ENCODE measurements around the gene ATP8B3. TPM values are rescaled to one million over a fixed set of nuclear protein-coding genes. Genes with fewer than 3 reads are reported as not detected.

ATP8B3 gene
- total RNA-seq, 1 donor from 2014 or later: 3.0 TPM

DNA sequence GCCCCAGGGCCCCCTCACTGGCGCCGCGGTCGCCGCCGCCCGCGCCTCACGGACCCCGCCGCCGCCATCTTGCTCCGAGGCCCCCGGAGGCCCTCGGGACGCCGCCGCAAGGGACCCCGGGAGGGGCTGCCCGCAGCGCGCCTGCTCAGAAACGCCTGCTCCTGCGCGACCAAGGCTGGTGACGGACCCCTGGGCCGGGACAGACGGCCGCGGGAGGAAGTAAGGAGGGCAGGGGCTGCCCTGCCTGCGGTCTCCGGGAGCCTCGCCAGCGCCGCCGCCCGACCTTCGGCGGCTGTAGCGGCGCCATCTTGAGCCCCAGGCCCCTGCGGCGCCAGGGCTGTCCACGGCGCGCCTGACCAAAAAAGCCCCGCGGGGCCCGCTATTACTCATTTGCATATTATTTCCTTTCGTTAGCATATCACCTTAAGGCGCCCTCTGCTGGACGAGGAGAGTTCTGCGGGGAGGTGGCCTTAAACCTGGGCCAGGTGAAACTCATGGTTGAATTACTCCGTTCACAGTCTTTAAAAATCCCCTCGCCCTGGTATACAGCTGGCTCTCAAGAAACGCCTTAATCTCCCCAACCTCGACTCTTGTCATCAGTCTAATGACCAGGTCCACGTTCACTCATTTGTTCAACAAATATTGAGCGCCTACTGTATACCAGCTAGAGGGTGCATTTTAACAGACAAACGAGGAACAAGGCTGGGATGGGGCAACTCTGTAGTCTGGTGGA, 36.5 kb upstream of the ATP8B3 start, which contains the start of gene REXO1:
Gene REXO1, minus strand, starts transcription at position 85 of the 733 bp plus-strand sequence. CDS start 125 bp downstream, outside the sequence.
- peak; percentile 74 for DNase-seq (ENCODE audit: low read depth)
- peak; percentile 23 for FAIRE-seq
- H3K9me3 ChIP-seq (ENCODE audit: insufficient read depth, low read depth, low read length): no peaks in the 10 kb centered on the region
- H3K79me2 ChIP-seq (ENCODE audit: insufficient read depth, low read length): peaks cover 69% of the 10 kb centered on the region
- peak within 1 kb of the TSS; percentile 96 for H3K4me3 ChIP-seq (ENCODE audit: insufficient read depth, low read depth, low read length)
- no peaks in the 10 kb centered on the region for H3K36me3 ChIP-seq (ENCODE audit: insufficient read depth, low read length)
- H3K9ac ChIP-seq (ENCODE audit: low read length): peak within 1 kb of the TSS; percentile 99
- peaks cover 14% of the 10 kb centered on the region for H3K4me1 ChIP-seq (ENCODE audit: insufficient read depth, low read length)
- TF ChIP-seq CTCF (IDR thresholded peaks at IDR 0.05; ENCODE audit: insufficient read depth, low read depth, low read length) (peak; percentile 92), EZH2 (IDR thresholded peaks at IDR 0.05; ENCODE audit: insufficient read depth, low read length) (no peak)
- H3K4me1 Mint-ChIP-seq (ENCODE audit: low read depth, unreplicated experiment): peaks cover 15% of the 10 kb centered on the region
- no peaks in the 10 kb centered on the region for H3K9me3 Mint-ChIP-seq (ENCODE audit: unreplicated experiment)
- no peaks in the 10 kb centered on the region for H3K36me3 Mint-ChIP-seq (ENCODE audit: low read depth, unreplicated experiment)
- H3K27me3 ChIP-seq (ENCODE audit: insufficient read depth, low read length): no peaks in the 10 kb centered on the region
- peak within 1 kb of the TSS; percentile 99 for H3K27ac Mint-ChIP-seq (ENCODE audit: unreplicated experiment)
- peak within 1 kb of the TSS; percentile 95 for H3K4me3 Mint-ChIP-seq (ENCODE audit: unreplicated experiment)
- H2AFZ ChIP-seq (ENCODE audit: low read depth, low read length): peak within 1 kb of the TSS; percentile 95
- H3K4me2 ChIP-seq (ENCODE audit: low read length): peak within 1 kb of the TSS; percentile 96
- H3K27me3 Mint-ChIP-seq (ENCODE audit: low read depth, unreplicated experiment): no peaks in the 10 kb centered on the region
- peak within 1 kb of the TSS; percentile 100 for H3K27ac ChIP-seq (ENCODE audit: low read depth, low read length)
- H4K20me1 ChIP-seq (ENCODE audit: insufficient read depth, low read length): peaks cover 80% of the 10 kb centered on the region

- peak overlapping the region; percentile 95 for H2AFZ ChIP-seq (ENCODE audit: low read depth, low read length)
- no peaks in the 10 kb centered on the region for H3K36me3 Mint-ChIP-seq (ENCODE audit: low read depth, unreplicated experiment)
- no peaks in the 10 kb centered on the region for H3K36me3 ChIP-seq (ENCODE audit: insufficient read depth, low read length)
- H3K4me3 ChIP-seq (ENCODE audit: insufficient read depth, low read depth, low read length): peak overlapping the region; percentile 96
- H3K4me1 Mint-ChIP-seq (ENCODE audit: low read depth, unreplicated experiment): peaks cover 13% of the 10 kb centered on the region
- TF ChIP-seq EZH2 (IDR thresholded peaks at IDR 0.05; ENCODE audit: insufficient read depth, low read length) (no peak), CTCF (IDR thresholded peaks at IDR 0.05; ENCODE audit: insufficient read depth, low read depth, low read length) (no peak)
- peaks cover 69% of the 10 kb centered on the region for H3K79me2 ChIP-seq (ENCODE audit: insufficient read depth, low read length)
- H3K27ac ChIP-seq (ENCODE audit: low read depth, low read length): peak overlapping the region; percentile 100
- peak overlapping the region; percentile 99 for H3K27ac Mint-ChIP-seq (ENCODE audit: unreplicated experiment)
- peak overlapping the region; percentile 99 for H3K9ac ChIP-seq (ENCODE audit: low read length)
- H3K27me3 Mint-ChIP-seq (ENCODE audit: low read depth, unreplicated experiment): no peaks in the 10 kb centered on the region
- H3K4me1 ChIP-seq (ENCODE audit: insufficient read depth, low read length): peaks cover 14% of the 10 kb centered on the region
- H4K20me1 ChIP-seq (ENCODE audit: insufficient read depth, low read length): peaks cover 79% of the 10 kb centered on the region
- FAIRE-seq (no peak), DNase-seq (ENCODE audit: low read depth) (no peak)
- H3K27me3 ChIP-seq (ENCODE audit: insufficient read depth, low read length): no peaks in the 10 kb centered on the region
- no peaks in the 10 kb centered on the region for H3K9me3 ChIP-seq (ENCODE audit: insufficient read depth, low read depth, low read length)
- H3K4me2 ChIP-seq (ENCODE audit: low read length): peak overlapping the region; percentile 96
- H3K4me3 Mint-ChIP-seq (ENCODE audit: unreplicated experiment): peak overlapping the region; percentile 95
- no peaks in the 10 kb centered on the region for H3K9me3 Mint-ChIP-seq (ENCODE audit: unreplicated experiment)
These were observed 35.8 kb upstream of the ATP8B3 start for GRCh38 chr19:1847684-1848398.
